Myocyte (in vitro differentiated cells): ENCODE data around the gene MAP3K9. TPM values are rescaled to one million over a fixed set of nuclear protein-coding genes. Genes with fewer than 3 reads are reported as not detected.
A peak's percentile ranks its signal among the peaks of the same experiment; 100 is the strongest.

Source experiments
- DNase-seq: peaks from one replicate; pipeline ENCODE4 v3.0.0-alpha.2; 2012; ENCODE audit warnings: low read depth
- total RNA-seq: library from RNA; depleted of rRNA; stranded (reverse); fragments of >200 nt; gene quantifications from 2 replicates; pipeline ENCODE4 v1.2.3, GENCODE V29; 2014

MAP3K9 gene
- total RNA-seq, 1 donor from 2014 or later: 0.53 TPM

DNA sequence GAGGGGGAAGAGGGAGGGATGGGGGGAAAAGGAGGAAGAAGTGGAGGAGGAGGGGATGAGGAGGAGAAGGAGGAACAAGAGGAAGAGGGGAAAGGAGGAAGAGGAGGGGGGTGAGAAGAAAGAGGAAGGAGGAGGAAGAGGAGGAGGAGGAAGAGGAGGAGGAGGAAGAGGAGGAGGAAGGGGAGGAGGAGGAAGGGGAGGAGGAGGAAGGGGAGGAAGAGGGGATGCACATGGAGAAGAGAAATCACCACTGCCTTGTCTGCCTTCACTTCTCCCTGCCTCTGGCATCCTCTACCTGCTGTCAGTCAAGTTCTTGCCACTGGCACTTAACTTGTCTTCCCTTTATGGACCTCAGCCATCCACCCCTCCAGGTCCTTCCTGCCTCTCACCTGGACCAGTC, 107.7 kb downstream of the MAP3K9 start:
- DNase-seq: no peak

DNA sequence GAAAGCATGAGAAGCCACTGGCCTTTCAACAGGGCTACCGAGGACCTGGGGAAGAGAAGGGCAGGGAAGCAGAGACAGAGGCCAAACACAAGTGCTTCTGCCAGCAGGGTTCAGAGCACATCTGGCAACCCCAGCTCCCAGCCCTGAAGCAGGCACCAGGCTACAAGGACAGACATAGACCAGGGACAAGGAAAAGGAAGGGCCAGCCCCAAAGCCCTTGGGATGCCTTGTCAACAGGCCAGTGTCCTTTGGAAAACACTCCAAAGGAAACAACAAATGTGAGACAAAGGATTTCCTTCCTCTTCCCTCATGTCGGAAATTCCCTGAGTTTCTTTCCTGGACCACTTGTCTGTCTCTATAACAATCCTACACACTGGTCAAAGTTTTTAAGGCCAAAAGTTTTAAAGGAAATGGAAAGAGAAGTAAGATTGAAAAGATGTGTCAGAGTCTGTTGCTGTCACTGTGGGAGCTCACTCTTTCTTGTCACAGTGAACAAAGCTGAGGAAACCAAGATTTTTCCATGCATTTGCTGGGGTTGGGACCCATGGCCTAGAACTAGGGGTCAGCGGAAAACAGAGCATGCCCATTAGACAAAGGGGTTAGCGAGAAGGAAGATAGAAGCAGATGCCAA, 108.2 kb downstream of the MAP3K9 start:
- no peak for DNase-seq

DNA sequence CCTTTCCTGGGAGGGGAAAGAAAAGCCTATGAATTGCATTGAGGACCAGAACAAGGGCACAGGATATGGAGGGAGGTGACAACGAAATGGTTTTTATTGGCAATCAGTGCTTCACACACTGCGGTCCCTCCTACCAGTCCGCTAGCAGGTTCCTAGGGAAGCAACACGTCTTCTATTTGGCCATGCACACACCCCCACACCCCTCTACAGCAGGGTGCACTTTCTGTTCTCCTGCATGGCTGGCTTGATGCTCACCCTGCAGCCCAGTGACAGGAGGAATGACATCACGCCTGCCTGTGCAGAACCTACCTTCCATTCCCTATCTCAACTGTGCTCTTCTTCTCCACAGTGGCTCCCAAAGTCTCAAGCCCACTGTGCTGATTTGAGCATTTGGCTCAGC, 109.7 kb downstream of the MAP3K9 start:
- no peak for DNase-seq

DNA sequence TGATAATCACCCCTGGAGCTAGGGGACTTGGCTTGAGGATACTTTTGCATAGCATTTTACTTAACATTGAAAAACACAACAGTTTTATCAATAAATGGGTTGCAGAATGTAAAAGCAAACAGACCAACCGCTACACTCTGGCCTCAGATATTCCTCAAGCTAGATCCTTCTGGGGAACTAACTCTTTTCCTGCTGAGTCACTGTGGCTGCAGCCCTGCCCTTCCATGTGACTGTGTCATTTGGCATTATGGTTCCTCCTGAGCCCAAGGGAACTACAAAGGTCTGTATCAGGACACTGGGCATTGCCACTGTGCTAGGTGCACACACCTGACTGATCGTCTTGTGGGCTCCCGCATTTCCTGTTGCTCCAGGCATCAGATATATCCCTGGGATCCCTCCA, 111.0 kb downstream of the MAP3K9 start:
- DNase-seq: peak; percentile 65

DNA sequence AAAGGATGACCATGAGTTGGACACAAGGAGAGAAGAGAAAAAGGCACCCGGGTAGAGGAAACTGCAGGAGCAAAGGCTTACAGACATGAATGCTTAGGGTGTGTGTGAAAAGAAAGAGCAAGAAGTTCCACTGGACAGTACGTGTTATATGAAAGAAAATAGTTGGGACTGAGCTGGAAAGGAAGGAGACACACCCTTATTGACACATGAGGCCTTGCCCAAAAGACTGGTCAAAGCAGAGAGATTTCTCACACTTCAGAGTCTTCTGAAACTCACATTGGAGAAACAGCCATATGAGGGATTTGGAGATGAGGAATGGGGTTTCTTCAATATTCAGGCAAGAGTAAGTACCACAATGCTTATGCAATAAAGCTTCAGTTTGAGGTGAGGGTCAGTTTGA, 111.6 kb downstream of the MAP3K9 start:
- peak; percentile 20 for DNase-seq

DNA sequence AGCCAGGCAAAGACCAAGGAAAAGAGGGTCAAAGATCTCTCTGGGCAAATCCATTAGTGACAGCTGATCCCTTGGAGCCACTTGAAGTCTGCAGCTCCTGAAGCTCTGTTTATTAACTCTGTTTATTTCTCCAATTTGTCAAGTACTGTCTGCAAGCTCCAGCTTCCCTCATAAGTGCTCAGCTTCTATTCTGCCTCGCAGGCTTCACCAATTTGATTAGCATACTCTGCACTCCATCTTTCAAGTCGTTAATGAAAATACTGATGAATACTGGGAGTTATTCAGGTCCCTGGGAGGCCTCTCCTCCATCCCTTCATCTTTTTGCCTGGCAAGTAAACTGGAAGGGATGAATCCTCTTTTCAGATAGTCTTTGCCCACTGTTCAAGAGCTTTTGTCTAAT, 113.3 kb downstream of the MAP3K9 start:
- DNase-seq: no peak

DNA sequence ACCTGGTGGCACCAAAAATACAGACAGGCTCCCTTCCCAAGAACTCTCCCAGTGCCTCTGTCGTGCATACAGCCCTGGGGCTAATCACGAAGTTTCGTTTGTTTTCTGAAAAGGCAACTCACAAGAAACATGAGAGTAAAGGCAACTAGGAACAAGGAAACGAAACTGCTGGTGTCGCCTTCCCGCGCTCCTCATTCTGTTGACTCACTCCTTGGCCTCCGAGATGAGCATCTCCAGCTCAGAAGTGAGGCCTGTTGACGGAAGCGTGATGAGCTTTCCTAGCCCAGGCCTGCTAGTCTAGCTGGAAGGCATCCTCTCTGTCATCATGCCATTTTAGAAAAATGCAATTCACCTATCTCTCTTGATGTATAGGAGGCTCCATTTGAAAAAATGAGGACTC, 117.1 kb downstream of the MAP3K9 start:
- no peak for DNase-seq

DNA sequence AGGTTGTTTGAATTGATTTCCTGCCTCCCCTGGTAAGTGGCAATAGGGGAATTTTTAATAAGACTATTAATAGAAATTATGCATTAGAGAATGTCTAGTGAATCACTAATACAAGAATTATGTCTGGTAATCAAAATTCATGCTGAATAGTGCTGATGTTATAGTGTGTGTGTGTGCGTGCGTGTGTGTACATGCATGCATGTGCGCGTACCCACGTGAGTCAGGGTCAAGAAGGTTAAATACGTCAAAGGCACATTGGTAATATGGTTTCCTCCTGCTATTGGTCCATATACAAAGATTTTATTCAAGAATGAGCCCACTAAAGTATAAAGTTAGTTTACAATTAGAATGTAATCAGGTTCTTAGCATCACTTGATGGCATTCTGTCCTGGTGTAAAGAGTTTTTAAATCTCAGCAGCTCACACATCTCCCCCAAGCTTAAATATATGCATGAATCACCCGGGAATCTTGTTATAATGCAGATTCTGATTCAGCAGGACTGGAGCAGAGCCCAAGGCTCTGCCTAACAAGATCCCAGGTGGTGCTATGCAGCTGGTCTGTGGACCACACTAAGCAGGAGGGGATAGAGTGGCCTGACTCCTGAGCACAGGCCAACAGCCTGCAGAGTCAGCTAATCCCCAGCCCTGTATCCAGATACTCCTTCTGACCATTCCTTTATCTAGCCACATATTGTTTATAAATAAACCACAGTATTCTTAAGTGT, 123.7 kb downstream of the MAP3K9 start:
- peak; percentile 70 for DNase-seq

DNA sequence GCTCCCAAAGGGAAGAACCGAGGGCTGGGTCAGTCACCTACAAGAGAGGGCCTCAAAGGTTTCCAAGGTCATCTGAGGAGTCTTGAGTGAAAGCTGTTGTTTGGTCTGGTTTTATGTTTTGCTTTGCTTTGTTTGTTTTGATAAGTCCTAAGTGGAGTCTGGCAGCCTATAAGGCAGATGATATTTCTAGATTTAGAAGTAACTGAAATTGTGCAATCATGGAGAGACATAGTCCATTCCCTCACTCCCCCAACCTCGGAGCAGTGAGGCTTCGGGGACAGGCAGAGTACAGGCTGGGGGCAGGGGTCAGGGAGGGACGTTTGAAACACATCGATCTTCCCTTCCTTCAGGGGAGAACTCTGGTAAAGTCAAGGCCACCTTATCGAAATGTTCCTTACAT, 125.3 kb downstream of the MAP3K9 start:
- DNase-seq: no peak

DNA sequence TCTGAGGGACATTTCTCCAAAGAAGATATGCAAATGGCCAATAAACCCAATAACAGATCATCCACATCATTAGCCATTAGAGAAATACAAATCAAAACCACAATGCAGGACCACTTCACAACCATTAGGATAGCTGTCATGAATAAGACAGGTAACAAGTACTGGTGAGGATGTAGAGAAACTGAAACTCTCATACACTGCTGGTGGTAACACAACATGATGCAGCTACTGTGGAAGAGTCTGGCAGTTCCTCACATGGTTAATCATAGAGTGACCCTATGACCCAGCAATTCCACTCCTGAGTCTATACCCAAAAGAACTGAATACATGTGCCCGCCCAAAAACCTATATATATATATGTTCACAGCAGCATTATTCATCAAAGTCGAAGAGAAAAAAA, 128.6 kb downstream of the MAP3K9 start:
- no peak for DNase-seq

DNA sequence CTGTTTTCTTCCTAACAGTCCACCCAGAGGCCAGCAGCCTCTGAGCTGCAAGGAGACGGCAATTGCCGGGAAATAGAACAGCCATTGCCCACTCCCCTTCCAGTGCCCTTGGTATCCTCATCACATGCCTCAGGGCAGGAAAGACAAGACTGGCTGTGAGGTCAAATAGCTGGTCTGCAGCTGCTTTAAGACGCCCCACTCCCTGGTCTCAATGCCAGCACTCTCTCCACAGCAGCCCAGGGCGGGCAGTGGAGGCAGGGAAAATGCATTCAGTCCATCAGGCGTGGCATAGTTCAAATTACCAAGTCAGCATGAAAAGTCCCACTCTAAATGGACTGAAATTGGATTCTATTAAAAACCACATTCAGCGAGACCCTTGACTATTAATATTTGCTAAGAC, 132.0 kb downstream of the MAP3K9 start:
- DNase-seq: no peak

Other genes starting within 250 kb of the MAP3K9 start
- gene MED6, start 208.9 kb downstream of the MAP3K9 start, total RNA-seq: 25.5 and 29.2 TPM in 2 replicates
- gene TTC9, start 167.6 kb downstream of the MAP3K9 start, total RNA-seq: 39.5 and 61.5 TPM in 2 replicates
- gene PCNX1, start 97.9 kb upstream of the MAP3K9 start, total RNA-seq: 36.4 and 42.1 TPM in 2 replicates